ENCODE results near the gene CHAT. TPM values are rescaled to one million over a fixed set of nuclear protein-coding genes. Genes with fewer than 3 reads are reported as not detected.

The CHAT gene
- polyA plus RNA-seq, 5 donors, result not detected

GRCh38 chr10:49612513-49613164, 1.2 kb upstream of the CHAT start:
- no peak for DNase-seq

DNA sequence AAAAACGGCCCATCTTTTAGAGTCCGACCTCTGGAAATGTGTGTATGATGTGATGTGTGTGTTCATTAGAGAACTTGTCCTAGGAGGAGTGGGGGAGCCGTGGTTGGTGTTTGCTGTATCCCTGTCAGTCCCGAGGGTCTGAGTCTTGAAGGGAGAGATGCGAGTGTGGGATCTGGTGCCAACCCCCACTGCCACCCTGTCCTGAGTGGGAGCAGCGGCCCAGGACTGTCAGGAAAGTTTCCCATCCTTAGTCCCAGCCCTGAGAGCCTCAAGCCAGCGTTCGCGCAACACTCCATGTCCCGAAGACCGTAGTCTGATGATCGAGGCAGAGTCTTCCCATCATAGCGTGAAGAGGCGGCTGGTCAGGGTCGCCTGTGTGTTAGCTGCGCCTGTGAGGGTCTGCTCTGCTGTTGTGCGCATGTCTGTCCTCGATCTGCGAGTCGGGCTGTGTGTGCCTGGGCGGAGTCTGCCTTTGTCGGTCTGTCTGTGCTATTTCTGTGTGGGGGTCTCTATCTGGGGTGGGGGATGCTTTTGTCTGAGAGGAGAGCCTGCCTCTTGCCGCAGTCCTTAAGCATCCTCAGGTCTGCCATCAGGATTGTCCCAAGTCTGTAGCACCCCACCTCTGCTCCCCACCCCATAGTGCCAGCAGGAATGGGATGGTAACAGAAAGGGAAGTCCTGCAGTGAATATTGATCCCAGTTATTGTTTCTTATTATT, 514 bp upstream of the CHAT start:
- no peak for DNase-seq

DNA sequence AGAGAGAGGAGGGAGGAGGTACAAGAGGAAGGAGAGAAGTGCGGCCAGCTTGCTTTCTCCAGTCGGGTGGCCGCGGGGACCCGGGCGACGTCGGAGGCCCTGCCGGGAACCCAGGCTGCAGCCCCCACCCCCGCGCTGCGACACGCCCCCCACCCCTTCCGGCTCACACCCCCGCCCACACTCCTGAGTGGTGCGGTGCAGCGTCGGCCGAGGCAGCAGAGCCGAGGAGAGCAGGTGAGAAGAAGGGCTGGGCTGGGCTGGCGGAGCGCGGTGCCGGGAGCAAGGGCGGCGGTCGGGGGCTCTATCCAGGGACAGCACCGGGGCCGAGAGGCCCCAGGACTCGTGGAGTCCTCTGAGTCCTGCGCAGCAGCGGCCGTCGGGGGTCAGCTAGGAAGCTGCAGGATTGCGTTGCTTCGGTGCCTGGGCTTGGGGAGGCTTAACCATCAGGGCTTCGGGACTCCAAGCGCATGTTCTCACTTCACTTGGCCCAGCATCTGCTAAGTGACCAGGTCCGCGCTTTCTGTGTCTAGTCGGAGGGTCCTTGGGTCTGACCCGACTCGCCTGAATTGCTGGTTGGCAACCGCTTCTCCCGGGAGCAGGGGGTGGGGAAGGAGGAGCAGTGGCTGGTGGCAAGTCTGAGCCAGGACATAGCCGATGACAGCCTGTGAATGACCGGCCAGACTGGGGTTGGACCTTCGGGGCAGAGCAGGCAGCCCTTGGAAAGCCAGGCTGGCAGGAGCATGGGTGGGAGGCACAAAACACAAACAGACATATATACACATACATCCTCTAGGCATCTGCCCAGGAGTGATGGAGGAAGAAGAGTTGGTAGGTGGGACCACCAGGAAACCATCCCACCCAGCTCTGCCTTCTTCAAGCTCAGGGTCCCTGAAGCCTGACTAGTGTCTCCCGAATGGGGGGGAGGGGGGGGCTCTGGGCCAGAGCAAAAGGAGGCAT, 683 bp downstream of the CHAT start:
- DNase-seq, result no peak

GRCh38 chr10:49615213-49615612, 1.4 kb downstream of the CHAT start:
- no peak for DNase-seq

DNA sequence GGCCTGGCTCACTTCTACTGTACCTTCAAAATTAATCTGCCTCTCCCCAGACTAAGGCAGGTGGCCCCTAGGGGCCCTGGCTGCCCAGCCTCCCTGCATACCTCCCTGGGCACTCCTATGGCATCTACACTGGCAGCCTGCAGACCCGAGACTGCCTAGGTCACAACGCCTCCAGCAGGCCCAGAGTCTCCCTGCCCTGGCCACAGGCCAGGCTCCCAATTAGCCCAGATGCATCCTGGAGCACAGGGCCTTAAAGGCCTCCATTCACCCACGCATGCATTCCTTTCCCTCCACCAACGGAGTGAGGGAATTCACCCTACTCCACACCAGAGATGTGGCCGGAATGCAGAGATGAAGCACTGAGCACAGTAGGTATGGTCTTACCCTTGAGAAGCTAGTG, 1.9 kb downstream of the CHAT start:
- no peak for DNase-seq

- no peak for DNase-seq
These were observed 2.7 kb downstream of the CHAT start for GRCh38 chr10:49616421-49617101.

- DNase-seq, result peak; percentile 34 to 46
These were observed 3.5 kb downstream of the CHAT start for GRCh38 chr10:49617121-49618020.

GRCh38 chr10:49618821-49619220, 5.0 kb downstream of the CHAT start:
- no peak for DNase-seq

GRCh38 chr10:49619613-49620012, 5.8 kb downstream of the CHAT start:
- no peak for DNase-seq

DNA sequence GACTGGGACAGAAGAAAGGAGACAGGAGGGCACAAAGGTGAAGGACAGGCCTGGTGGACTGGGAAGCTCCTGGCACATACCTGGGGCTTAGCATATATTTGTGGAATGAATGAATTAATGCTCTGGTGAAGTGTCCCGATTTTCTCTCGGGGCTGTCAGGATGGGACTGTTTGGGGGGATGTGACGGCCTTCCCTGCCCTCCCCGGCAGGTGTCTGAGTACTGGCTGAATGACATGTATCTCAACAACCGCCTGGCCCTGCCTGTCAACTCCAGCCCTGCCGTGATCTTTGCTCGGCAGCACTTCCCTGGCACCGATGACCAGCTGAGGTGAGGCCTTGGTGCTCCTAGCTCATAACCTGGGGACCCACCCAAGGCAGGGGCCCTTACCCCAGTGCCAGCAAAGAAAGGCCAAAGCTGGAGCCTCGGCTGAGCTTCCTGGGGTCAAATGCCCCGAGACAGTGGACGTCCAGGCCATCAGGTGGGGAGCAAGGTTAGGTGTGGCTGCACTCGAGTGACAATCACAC, 6.5 kb downstream of the CHAT start:
- DNase-seq, result no peak

DNA sequence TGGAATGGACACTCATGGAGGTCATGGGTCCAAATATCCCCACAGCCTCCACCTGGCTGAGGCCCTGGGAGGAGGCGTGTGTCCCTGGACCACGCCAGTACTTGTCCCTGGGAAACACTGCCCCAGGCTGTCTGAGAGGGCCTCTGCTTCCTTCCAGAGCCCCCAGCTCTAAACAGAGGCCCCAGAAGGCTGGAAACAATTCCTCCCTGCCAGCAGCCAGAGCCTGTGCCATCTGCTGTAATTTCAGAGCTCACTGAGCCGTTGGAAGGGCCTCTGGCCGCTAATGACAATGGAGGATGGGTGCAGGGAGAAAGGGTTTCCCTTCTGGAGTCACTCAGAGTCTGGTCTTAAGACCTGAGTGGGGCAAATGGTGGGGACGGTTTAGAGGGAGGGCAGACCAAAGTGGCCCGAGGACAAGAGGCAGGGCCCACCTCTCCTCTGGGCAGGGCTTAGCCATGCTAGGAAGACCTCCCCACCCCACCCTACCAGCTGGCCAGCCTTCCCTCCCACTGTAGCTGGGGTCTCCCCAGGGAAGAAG, 7.1 kb downstream of the CHAT start:
- no peak for DNase-seq

- DNase-seq, result no peak
These were observed 7.7 kb downstream of the CHAT start for GRCh38 chr10:49621561-49621960.

DNA sequence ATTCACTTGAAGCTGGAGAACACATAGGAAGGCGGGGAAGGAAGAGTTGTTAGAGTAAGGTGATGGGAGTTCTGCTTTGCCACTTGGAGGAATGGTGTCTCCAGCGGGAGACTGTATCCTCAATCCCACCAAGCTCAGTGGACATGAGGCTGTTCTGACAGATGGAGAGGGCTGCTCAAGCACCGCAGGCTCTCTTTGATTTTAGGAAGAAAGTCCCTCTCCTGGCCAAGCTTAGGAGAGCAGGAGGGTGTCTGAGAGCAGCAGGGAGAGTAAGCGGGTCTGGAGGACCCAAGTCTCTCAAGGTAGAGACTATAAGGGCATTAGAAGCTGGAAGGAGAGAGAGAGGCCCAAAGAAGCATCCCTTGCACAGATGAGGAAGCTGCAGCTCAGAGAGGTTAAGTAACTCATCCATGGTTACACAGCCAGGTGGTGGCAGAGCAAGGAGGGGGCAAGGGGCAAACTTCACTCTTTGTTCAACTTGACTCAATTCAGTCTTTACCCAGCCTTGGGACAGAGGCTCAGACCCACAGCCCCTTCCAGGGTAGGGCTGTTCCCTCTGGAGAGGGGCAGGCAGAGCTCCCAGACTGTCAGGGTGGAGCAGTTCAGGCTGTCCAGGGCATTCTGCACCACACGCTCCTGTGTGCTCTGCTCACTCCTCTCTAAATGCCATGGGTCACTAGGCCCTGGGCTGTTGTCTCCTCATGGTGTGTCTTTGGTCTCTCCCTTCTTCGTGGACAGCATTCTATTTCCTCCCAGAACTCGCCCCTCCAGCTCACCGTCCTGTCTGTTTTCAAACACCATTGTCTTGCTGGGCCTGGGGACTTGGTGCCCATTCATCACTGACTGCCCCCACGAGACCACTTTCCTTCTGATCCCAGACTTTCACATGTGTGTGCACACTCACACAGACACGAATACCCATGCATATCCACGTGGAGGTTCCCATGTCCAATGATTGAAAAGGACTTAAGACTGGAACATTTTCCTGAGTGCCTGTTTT, 8.9 kb downstream of the CHAT start:
- no peak for DNase-seq

GRCh38 chr10:49624629-49625028, 10.8 kb downstream of the CHAT start:
- DNase-seq, result no peak

DNA sequence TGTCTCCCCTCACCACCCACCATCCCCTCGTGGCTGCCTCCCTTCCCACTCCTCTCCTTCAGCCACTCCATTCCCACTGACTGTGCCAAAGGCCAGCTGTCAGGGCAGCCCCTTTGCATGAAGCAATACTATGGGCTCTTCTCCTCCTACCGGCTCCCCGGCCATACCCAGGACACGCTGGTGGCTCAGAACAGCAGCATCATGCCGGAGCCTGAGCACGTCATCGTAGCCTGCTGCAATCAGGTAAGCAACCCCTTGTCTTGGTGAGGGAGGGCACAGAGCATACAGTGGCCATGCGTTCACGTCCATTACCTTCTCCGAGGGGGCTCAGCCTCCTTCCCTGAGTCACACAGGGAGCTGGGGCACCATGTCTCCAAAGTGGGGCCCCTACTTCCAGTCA, 11.6 kb downstream of the CHAT start:
- no peak for DNase-seq

GRCh38 chr10:49627038-49627437, 13.2 kb downstream of the CHAT start:
- DNase-seq, result no peak

DNA sequence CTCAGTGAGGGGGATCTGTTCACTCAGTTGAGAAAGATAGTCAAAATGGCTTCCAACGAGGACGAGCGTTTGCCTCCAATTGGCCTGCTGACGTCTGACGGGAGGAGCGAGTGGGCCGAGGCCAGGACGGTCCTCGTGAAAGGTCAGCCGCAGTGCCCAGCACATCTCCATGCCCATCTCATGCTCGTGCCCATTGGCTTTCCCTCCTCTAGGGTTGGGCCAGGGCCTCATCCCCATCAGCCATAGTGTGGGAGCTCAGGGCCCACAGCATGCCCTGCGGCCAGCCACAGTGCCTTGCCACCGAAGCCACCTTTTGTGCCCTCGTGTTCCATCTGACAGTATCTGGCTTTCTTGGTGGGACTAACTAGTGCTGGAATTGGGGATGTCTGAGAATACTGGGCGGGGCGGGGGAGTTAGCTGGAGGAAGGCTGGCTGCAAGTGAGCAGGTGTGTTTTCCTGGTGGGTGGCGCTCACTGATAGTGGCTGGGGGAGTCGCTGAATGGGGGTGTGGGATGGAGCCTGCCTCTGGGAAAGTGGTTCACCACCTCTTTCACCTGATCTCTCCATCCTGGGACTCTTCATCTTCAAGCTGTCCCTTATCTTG, 13.9 kb downstream of the CHAT start:
- no peak for DNase-seq

DNA sequence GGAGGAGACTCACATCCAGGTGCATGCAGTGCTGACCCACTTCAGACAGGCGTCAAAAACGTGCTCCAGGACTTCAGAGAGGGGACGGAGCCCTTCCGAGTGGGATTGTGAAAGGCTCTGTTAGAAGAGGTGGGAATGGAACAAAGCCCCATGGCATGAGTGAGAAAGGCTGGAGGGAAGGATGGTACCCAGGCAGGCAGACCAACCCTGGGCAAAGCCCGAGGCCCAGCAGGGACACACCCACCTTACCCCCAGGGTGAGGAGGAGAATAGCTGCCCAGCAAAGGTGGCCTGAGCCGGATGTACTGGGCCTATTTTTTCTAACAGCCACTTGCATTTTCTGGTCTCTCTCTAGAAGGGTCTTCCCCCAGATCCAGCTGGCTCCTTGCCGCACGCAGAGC, 14.8 kb downstream of the CHAT start:
- DNase-seq, result no peak

All from right lung (tissue), 5 donors.